Upper lobe of left lung (tissue), 4 donors: ENCODE results near the gene POLR1B.

Experiments used
- EP300 ChIP-seq, 4 donors: sonication (generic); formaldehyde crosslinking; IDR thresholded peaks; one replicate each; pipeline ENCODE4 v1.5.1; 2017; ENCODE audit warnings: antibody characterized with exemption in 4 of 4, control low read depth in 2 of 4
- POLR2A ChIP-seq, 4 donors: fragments of 450-650 bp; IDR thresholded peaks; one replicate each; pipeline ENCODE4 v1.5.1; 2016 to 2017; ENCODE audit warnings: antibody characterized with exemption in 4 of 4, mild to moderate bottlenecking in 2 of 4
- POLR2AphosphoS5 ChIP-seq, 2 donors: sonication (generic); formaldehyde crosslinking; IDR thresholded peaks; one replicate each; pipeline ENCODE4 v1.5.1; 2017; ENCODE audit warnings: antibody characterized with exemption in 2 of 2
- TF ChIP-seq, protein P1 (sequence below), 6 experiments: fragments of 450-650 bp in 4 of 6; fragments of 200-600 bp in 2 of 6; sonication (generic) in 2 of 6; IDR thresholded peaks; one replicate each; pipeline ENCODE4 v1.5.1; 2016 to 2019; ENCODE audit warnings: antibody characterized with exemption in 6 of 6

DNA sequence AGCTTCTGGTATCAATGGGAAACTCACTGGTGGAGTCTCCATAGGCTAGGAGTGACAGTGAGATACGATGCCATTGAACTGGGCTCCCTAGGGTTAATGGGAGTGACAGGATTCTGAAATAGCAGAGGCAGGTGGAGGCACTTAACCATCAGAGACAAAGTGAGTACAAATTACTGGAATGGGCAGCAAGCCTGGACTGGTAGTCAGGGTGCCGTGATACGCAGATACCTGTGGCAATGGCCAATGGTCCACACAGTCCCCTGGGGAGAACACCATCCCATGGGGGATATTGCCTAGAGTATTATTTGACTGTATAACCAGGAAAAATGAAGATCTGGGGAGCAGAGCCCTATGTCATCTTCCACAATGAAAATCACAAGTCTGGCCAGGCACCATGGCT, 59.5 kb downstream of the POLR1B start:
- TF ChIP-seq, protein P1, sequence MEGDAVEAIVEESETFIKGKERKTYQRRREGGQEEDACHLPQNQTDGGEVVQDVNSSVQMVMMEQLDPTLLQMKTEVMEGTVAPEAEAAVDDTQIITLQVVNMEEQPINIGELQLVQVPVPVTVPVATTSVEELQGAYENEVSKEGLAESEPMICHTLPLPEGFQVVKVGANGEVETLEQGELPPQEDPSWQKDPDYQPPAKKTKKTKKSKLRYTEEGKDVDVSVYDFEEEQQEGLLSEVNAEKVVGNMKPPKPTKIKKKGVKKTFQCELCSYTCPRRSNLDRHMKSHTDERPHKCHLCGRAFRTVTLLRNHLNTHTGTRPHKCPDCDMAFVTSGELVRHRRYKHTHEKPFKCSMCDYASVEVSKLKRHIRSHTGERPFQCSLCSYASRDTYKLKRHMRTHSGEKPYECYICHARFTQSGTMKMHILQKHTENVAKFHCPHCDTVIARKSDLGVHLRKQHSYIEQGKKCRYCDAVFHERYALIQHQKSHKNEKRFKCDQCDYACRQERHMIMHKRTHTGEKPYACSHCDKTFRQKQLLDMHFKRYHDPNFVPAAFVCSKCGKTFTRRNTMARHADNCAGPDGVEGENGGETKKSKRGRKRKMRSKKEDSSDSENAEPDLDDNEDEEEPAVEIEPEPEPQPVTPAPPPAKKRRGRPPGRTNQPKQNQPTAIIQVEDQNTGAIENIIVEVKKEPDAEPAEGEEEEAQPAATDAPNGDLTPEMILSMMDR (IDR thresholded peaks at IDR 0.05), result no peak
- TF ChIP-seq POLR2A (IDR thresholded peaks at IDR 0.05) (no peak), POLR2AphosphoS5 (IDR thresholded peaks at IDR 0.05) (no peak), EP300 (IDR thresholded peaks at IDR 0.05) (no peak)
